Stimulated activated CD4-positive, alpha-beta T cell treated with anti-CD3 and anti-CD28 coated beads, TNF-alpha, amount 100 ng/mL, for 1 hour (primary cell): ENCODE data around the gene GTF2IRD2.
A peak's percentile ranks its signal among the peaks of the same experiment; 100 is the strongest.
"Not testable (repeated sequence)": the region's sequence is repeated elsewhere in the genome, so short reads cannot be mapped to it uniquely, and the experiment has no call there.

ENCODE experiments used
- DNase-seq, 3 donors: peaks; one replicate each; pipeline ENCODE4 v3.0.0-alpha.2; 2020; ENCODE audit warnings: low read depth in 3 of 3, low spot score in 1 of 3

GTF2IRD2 gene

GRCh38 chr7:74788369-74789150 is 62.8 kb downstream of the GTF2IRD2 start:
- DNase-seq: peak; percentile 89 to 97 (median 96)

GRCh38 chr7:74783595-74783994 is 67.8 kb downstream of the GTF2IRD2 start:
- DNase-seq: not testable (repeated sequence)

- not testable (repeated sequence) for DNase-seq
Observed at GRCh38 chr7:74781746-74782145, 69.7 kb downstream of the GTF2IRD2 start.

- not testable (repeated sequence) for DNase-seq
Observed at GRCh38 chr7:74779053-74779452, 72.4 kb downstream of the GTF2IRD2 start.

- not testable (repeated sequence) for DNase-seq
Observed at GRCh38 chr7:74775111-74775510, 76.3 kb downstream of the GTF2IRD2 start.

- DNase-seq: not testable (repeated sequence)
Observed at GRCh38 chr7:74773760-74774750, 77.3 kb downstream of the GTF2IRD2 start, which contains the start of gene NCF1. Gene NCF1, plus strand, starts transcription at chr7:74774011. Its CDS starts 21 bp downstream, at chr7:74774032.

GRCh38 chr7:74772093-74772492 is 79.3 kb downstream of the GTF2IRD2 start:
- DNase-seq: not testable (repeated sequence)

- not testable (repeated sequence) for DNase-seq
Observed at GRCh38 chr7:74770062-74770461, 81.3 kb downstream of the GTF2IRD2 start.

GRCh38 chr7:74766991-74767390 is 84.4 kb downstream of the GTF2IRD2 start:
- not testable (repeated sequence) for DNase-seq

GRCh38 chr7:74766509-74766908 is 84.9 kb downstream of the GTF2IRD2 start:
- DNase-seq: not testable (repeated sequence)

- DNase-seq: not testable (repeated sequence)
Observed at GRCh38 chr7:74765205-74765918, 86.0 kb downstream of the GTF2IRD2 start.

- DNase-seq: not testable (repeated sequence)
Observed at GRCh38 chr7:74758982-74759381, 92.4 kb downstream of the GTF2IRD2 start.

GRCh38 chr7:74758268-74758667 is 93.1 kb downstream of the GTF2IRD2 start:
- not testable (repeated sequence) for DNase-seq

GRCh38 chr7:74756673-74757072 is 94.7 kb downstream of the GTF2IRD2 start:
- DNase-seq: not testable (repeated sequence)

- not testable (repeated sequence) for DNase-seq
Observed at GRCh38 chr7:74753921-74754482, 97.4 kb downstream of the GTF2IRD2 start.
